B cell (primary cell): Measurements from ENCODE around the gene ANXA1. TPM values are rescaled to one million over a fixed set of nuclear protein-coding genes. Genes with fewer than 3 reads are reported as not detected.

Experiments
- ATAC-seq: fragments of 200-7000 bp; cut with Tn5 transposase; one replicate; pipeline ENCODE4 v1.10.0; 2021; ENCODE audit warnings: low read depth, mild to moderate bottlenecking, moderate number of reproducible peaks, moderate library complexity
- CTCF ChIA-PET: fragments of 350-600 bp; sonication (Branson Sonifier 250); formaldehyde crosslinking; loops from one replicate; lab custom pipeline; 2021; ENCODE audit warnings: antibody characterized with exemption, inconsistent platforms; lab: Charles Lee
- POLR2A ChIA-PET: fragments of 350-600 bp; sonication (Branson Sonifier 250); formaldehyde crosslinking; loops from one replicate; lab custom pipeline; 2021; ENCODE audit warnings: antibody characterized with exemption; lab: Charles Lee
- DNase-seq: peaks from one replicate; pipeline ENCODE4 v3.0.0; 2013
- H2AFZ ChIP-seq: 2 replicates; pipeline ENCODE4 v1.6.1; 2012; ENCODE audit warnings: mild to moderate bottlenecking, low read depth, low read length; ENCODE audit not compliant: insufficient read depth, poor library complexity, severe bottlenecking
- H3K27ac ChIP-seq, 2 donors: 1 replicate in 1 of 2; 2 replicates in 1 of 2; pipeline ENCODE4 v1.5.1; 2012 to 2013; ENCODE audit warnings: low read length in 2 of 2, mild to moderate bottlenecking in 2 of 2, moderate library complexity in 1 of 2
- H3K27me3 ChIP-seq, 4 experiments: fragments of 200-600 bp in 1 of 4; sonication (generic) in 1 of 4; replicated peaks in 1 of 4; 1 replicate in 2 of 4; 2 replicates in 2 of 4; pipeline versions ENCODE4 v1.6.1 to v1.7.0; 2013 to 2016; ENCODE audit warnings: low read length in 3 of 4, mild to moderate bottlenecking in 2 of 4, mixed read lengths in 1 of 4, moderate library complexity in 1 of 4; ENCODE audit not compliant: insufficient read depth in 4 of 4, control insufficient read depth in 3 of 4; ENCODE audit errors: control extremely low read depth in 1 of 4
- H3K36me3 ChIP-seq, 2 experiments: replicated peaks in 1 of 2; 1 replicate in 1 of 2; 2 replicates in 1 of 2; pipeline versions ENCODE4 v1.6.1 to v1.7.1; 2013; ENCODE audit warnings: low read length in 1 of 2; ENCODE audit not compliant: insufficient read depth in 2 of 2, control insufficient read depth in 1 of 2; ENCODE audit errors: control extremely low read depth in 1 of 2, extremely low read depth in 1 of 2
- H3K4me1 ChIP-seq, 2 donors: fragments of 200-600 bp in 1 of 2; sonication (generic) in 1 of 2; 1 replicate in 1 of 2; 2 replicates in 1 of 2; pipeline versions ENCODE4 v1.5.1 to v1.6.1; 2013 to 2017; ENCODE audit warnings: low read length in 2 of 2; ENCODE audit not compliant: control insufficient read depth in 2 of 2, insufficient read depth in 2 of 2
- H3K4me2 ChIP-seq: replicated peaks from 2 replicates; pipeline ENCODE3; 2012; ENCODE audit warnings: mild to moderate bottlenecking, low read depth, low read length; ENCODE audit not compliant: poor library complexity, severe bottlenecking
- H3K4me3 ChIP-seq, 5 experiments: fragments of 200-600 bp in 1 of 5; sonication (generic) in 1 of 5; 1 replicate in 3 of 5; 2 replicates in 2 of 5; pipeline versions ENCODE4 v1.5.1 to v1.7.0; 2011 to 2016; ENCODE audit warnings: low read length in 4 of 5, mild to moderate bottlenecking in 4 of 5, low read depth in 2 of 5, control low read depth in 1 of 5, moderate library complexity in 1 of 5; ENCODE audit not compliant: insufficient read depth in 1 of 5; ENCODE audit errors: control extremely low read depth in 1 of 5, extremely low read depth in 1 of 5
- H3K79me2 ChIP-seq: fragments of 200-600 bp; sonication (generic); one replicate; pipeline ENCODE4 v1.6.0; 2016; ENCODE audit warnings: low read length; ENCODE audit not compliant: control insufficient read depth, insufficient read depth
- H3K9ac ChIP-seq: fragments of 200-600 bp; sonication (generic); 2 replicates; pipeline ENCODE4 v1.6.1; 2017; ENCODE audit warnings: mild to moderate bottlenecking, low read length, moderate library complexity
- H3K9me3 ChIP-seq, 3 donors: one replicate each; pipeline versions ENCODE4 v1.6.1 to v1.7.1; 2013; ENCODE audit warnings: low read length in 2 of 3; ENCODE audit not compliant: control insufficient read depth in 2 of 3, insufficient read depth in 1 of 3; ENCODE audit errors: control extremely low read depth in 1 of 3
- H4K20me1 ChIP-seq: 2 replicates; pipeline ENCODE4 v1.6.0; 2012; ENCODE audit warnings: mild to moderate bottlenecking, low read length; ENCODE audit not compliant: insufficient read depth, control insufficient read depth, poor library complexity, severe bottlenecking
- H3K27ac Mint-ChIP-seq: one replicate; pipeline ENCODE4 v1.8.0; 2021; ENCODE audit warnings: mixed read lengths
- H3K27me3 Mint-ChIP-seq: one replicate; pipeline ENCODE4 v1.8.0; 2021; ENCODE audit warnings: mixed read lengths
- H3K4me1 Mint-ChIP-seq: one replicate; pipeline ENCODE4 v1.8.0; 2021; ENCODE audit warnings: mixed read lengths
- H3K4me3 Mint-ChIP-seq: one replicate; pipeline ENCODE4 v1.8.0; 2021; ENCODE audit warnings: mixed read lengths
- H3K9me3 Mint-ChIP-seq: one replicate; pipeline ENCODE4 v1.8.0; 2022; ENCODE audit warnings: mixed read lengths; ENCODE audit not compliant: insufficient read depth
- EZH2 ChIP-seq: IDR thresholded peaks from 2 replicates; pipeline ENCODE4 v1.6.1; 2012; ENCODE audit warnings: borderline replicate concordance, low read depth, mild to moderate bottlenecking, moderate library complexity, low read length; ENCODE audit not compliant: insufficient read depth, poor library complexity, severe bottlenecking
- WGBS: methylation state at CpG from one replicate; pipeline ENCODE4 v1.1.5; 2013; ENCODE audit warnings: missing lambda C conversion rate; ENCODE audit not compliant: insufficient coverage; 5-methylcytosine and 5-hydroxymethylcytosine counted together
- intact Hi-C: fragments of 100-400 bp; cut with micrococcal nuclease; formaldehyde crosslinking; loops from one replicate; pipeline ENCODE4 v1.10.0; 2022
- polyA plus RNA-seq: library from polyadenylated mRNA; depleted of rRNA; stranded (reverse); fragments of >200 nt; gene quantifications from 2 replicates; pipeline ENCODE4 v1.2.3, GENCODE V29; 2012
- total RNA-seq, 2 donors: library from RNA; stranded (reverse); fragments of 120-200 nt in 1 of 2; gene quantifications; 1 replicate in 1 of 2; 2 replicates in 1 of 2; pipeline versions ENCODE4 v1.2.3 to v1.2.4, GENCODE V29; 2013 to 2022
- TF ChIP-seq, protein P1 (sequence below): fragments of 200-600 bp; IDR thresholded peaks from one replicate; pipeline ENCODE4 v1.8.0; 2022; ENCODE audit warnings: antibody characterized with exemption, mild to moderate bottlenecking

ANXA1 gene
- total and polyA plus RNA-seq, 2 donors (not counting 1 experiment from before 2014, with no cell fraction given), result 0.99 to 15.4 TPM

DNA sequence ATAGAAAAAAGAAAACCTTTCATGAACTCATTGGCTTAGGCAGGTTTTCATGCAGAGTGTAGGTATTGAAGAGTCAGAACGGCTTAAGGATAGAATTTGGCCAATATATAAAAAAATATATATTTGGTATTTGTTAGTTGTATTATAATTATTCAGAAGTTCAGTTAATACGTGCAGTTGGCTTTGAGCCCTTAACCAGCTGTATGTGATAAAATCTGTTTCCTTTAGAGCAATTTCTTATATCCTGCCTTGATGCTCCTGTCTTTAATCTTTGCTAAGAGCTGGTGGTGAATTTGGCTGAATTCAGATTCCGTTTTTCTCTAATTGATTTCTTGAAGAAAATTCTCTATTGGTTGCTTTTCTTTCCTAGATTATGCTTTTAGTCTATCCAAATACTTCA, 3.7 kb downstream of the ANXA1 start:
- Mint-ChIP-seq H3K27me3 (peaks cover 5% of the 10 kb centered on the region), H3K27ac (no peak overlapping the region), H3K4me1 (no peaks in the 10 kb centered on the region), H3K9me3 (no peaks in the 10 kb centered on the region), H3K4me3 (no peak overlapping the region)
- ChIA-PET CTCF (no interaction called here), POLR2A (no interaction called here)
- Histone ChIP-seq H3K27ac (no peak overlapping the region), H3K36me3 (no peaks in the 10 kb centered on the region), H3K4me2 (no peak overlapping the region), H4K20me1 (no peaks in the 10 kb centered on the region), H3K9me3 (no peaks in the 10 kb centered on the region), H3K4me1 (no peaks in the 10 kb centered on the region), H3K4me3 (no peak overlapping the region), H3K27me3 (peaks cover 0 to 3% (median 0%) of the 10 kb centered on the region in 4 experiments), H2AFZ (no peak overlapping the region), H3K79me2 (no peaks in the 10 kb centered on the region), H3K9ac (no peak overlapping the region)
- DNase-seq, result no peak
- no peak for TF ChIP-seq EZH2
- TF ChIP-seq, protein P1, sequence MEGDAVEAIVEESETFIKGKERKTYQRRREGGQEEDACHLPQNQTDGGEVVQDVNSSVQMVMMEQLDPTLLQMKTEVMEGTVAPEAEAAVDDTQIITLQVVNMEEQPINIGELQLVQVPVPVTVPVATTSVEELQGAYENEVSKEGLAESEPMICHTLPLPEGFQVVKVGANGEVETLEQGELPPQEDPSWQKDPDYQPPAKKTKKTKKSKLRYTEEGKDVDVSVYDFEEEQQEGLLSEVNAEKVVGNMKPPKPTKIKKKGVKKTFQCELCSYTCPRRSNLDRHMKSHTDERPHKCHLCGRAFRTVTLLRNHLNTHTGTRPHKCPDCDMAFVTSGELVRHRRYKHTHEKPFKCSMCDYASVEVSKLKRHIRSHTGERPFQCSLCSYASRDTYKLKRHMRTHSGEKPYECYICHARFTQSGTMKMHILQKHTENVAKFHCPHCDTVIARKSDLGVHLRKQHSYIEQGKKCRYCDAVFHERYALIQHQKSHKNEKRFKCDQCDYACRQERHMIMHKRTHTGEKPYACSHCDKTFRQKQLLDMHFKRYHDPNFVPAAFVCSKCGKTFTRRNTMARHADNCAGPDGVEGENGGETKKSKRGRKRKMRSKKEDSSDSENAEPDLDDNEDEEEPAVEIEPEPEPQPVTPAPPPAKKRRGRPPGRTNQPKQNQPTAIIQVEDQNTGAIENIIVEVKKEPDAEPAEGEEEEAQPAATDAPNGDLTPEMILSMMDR, result no peak
- WGBS, result no CpG with 5 or more reads among the region's 3 CpGs
- ATAC-seq, result no peak
- intact Hi-C loops, result no loop called here

DNA sequence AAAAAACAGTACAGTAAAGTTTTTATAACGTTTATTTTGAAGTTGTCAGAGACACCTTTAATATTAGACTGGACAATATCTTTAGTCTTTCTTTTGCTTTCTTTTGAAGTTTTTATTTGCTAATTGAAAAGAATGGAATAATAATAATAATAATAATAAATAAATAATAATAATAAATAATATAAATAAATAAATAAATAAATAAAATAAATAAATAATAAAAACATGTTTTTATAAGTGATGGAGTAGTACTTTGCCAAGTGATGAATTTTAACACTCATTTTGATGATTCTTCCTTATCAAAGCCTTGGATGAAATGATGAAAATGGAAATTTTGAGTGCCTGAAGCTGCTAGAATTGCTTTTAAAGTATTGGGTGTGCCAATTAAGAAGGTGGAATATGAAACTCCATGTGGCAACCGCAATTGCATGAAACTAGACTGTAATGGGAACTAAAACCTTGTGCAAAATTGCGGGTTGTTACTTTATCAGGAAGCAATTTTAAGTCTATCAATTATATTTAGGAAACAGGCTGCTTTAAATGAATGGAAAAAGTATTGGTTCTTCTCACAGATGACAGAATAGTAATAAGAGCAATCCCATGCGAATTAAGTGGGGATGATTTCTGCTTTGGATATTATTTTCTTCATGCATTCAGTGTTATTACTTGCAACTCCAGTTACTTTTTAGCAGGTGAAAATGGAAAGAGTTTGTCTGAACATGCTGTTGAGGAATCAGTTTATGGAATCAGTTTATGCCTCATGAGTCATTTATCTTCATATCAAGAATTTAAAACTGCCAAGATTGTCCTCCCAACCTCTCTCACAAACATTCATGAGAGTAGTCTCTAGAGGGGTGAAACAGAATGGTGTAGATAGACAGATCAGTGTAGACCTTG, 4.6 kb downstream of the ANXA1 start:
- no peak overlapping the region for H3K4me3 ChIP-seq
- H3K27ac ChIP-seq, result no peak overlapping the region
- no peak overlapping the region for H3K4me2 ChIP-seq
- H2AFZ ChIP-seq, result no peak overlapping the region
- no peak overlapping the region for H3K4me3 Mint-ChIP-seq
- no peak for DNase-seq
- ChIA-PET POLR2A (no interaction called here), CTCF (no interaction called here)
- no peaks in the 10 kb centered on the region for H3K79me2 ChIP-seq
- ATAC-seq, result no peak
- no peak overlapping the region for H3K9ac ChIP-seq
- no peaks in the 10 kb centered on the region for H4K20me1 ChIP-seq
- H3K4me1 ChIP-seq, result no peaks in the 10 kb centered on the region
- H3K27me3 ChIP-seq, result peaks cover 0 to 3% (median 0%) of the 10 kb centered on the region in 4 experiments
- WGBS, result no CpG with 5 or more reads among the region's 4 CpGs
- TF ChIP-seq, protein P1, result no peak
- no peak for TF ChIP-seq EZH2
- no peaks in the 10 kb centered on the region for H3K9me3 Mint-ChIP-seq
- H3K4me1 Mint-ChIP-seq, result no peaks in the 10 kb centered on the region
- H3K9me3 ChIP-seq, result no peaks in the 10 kb centered on the region
- intact Hi-C loops, result no loop called here
- H3K36me3 ChIP-seq, result no peaks in the 10 kb centered on the region
- H3K27ac Mint-ChIP-seq, result no peak overlapping the region
- H3K27me3 Mint-ChIP-seq, result peaks cover 5% of the 10 kb centered on the region
